ENCODE results near the gene NEGR1. TPM values are rescaled to one million over a fixed set of nuclear protein-coding genes. Genes with fewer than 3 reads are reported as not detected.

The NEGR1 gene
- total RNA-seq, 4 donors from 2014 or later, result 1.6 to 4.7 (median 2.3) TPM

DNA sequence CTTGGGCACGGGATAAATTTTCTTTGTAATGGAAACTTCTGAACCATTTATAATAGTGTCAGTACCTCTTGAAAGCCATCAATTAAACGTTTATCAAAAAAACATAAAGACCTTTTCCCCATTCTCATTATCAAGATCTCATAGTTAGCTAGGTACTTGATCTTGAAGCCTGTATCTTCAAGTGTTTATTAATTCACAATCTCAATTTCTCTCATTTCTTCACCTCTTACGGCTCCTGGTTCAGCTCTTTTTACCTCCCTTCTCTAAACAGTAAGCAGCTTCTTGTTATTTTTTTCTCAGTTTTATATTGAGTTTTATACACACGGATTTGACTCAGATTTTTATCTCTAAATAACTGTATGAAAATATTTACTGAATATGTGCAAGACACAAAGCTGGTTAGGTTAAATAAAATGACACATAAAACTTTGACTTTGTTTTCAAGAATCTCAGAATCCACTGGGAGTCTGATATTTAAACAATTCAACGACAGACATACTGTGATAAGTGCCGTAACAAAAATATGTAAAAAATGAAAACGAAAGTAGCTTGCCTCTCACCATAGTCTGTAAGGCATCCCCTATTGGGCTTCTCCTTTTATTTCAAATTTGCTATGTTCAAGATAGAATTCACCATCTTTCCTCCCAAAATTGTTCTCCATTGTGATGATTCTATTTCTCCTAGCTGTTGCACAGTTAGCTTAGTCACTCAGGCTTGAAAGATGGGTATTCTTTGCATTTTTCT is 789.9 kb downstream of the NEGR1 start:
- H3K4me1 ChIP-seq, result no peaks in the 10 kb centered on the region
- no peak overlapping the region for H3K27ac ChIP-seq
- H3K36me3 ChIP-seq, result no peaks in the 10 kb centered on the region
- no peaks in the 10 kb centered on the region for H3K27me3 ChIP-seq
- no peak overlapping the region for H3K4me3 ChIP-seq
- H3K9me3 ChIP-seq, result no peaks in the 10 kb centered on the region
- TF ChIP-seq, protein P1, sequence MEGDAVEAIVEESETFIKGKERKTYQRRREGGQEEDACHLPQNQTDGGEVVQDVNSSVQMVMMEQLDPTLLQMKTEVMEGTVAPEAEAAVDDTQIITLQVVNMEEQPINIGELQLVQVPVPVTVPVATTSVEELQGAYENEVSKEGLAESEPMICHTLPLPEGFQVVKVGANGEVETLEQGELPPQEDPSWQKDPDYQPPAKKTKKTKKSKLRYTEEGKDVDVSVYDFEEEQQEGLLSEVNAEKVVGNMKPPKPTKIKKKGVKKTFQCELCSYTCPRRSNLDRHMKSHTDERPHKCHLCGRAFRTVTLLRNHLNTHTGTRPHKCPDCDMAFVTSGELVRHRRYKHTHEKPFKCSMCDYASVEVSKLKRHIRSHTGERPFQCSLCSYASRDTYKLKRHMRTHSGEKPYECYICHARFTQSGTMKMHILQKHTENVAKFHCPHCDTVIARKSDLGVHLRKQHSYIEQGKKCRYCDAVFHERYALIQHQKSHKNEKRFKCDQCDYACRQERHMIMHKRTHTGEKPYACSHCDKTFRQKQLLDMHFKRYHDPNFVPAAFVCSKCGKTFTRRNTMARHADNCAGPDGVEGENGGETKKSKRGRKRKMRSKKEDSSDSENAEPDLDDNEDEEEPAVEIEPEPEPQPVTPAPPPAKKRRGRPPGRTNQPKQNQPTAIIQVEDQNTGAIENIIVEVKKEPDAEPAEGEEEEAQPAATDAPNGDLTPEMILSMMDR (IDR thresholded peaks at IDR 0.05), result no peak
- no peak for TF ChIP-seq POLR2A (IDR thresholded peaks at IDR 0.05)
- DNase-seq, result no peak

DNA sequence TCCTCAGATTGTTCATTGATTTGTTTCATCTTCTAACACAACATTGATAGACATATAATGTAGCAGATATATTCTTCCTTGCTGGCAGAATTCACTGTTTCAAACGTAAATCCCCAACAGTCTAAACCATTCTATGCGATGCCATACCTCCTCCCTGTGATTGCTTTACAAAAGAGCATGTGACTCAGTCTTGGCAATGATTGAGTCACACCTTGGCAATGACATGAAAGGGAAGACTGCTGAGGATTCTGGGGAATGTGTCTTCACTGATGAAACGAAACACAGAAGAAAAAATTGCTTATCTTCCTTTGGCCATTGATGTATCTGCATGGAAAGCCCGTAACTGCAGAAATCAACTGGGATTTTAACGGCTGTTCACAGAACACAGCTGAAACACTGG is 791.9 kb downstream of the NEGR1 start:
- Histone ChIP-seq H3K27me3 (no peaks in the 10 kb centered on the region), H3K9me3 (no peaks in the 10 kb centered on the region), H3K4me1 (no peaks in the 10 kb centered on the region), H3K4me3 (no peak overlapping the region), H3K36me3 (no peaks in the 10 kb centered on the region), H3K27ac (no peak overlapping the region)
- TF ChIP-seq, protein P1 (IDR thresholded peaks at IDR 0.05), result no peak
- TF ChIP-seq POLR2A (IDR thresholded peaks at IDR 0.05), result no peak
- no peak for DNase-seq

DNA sequence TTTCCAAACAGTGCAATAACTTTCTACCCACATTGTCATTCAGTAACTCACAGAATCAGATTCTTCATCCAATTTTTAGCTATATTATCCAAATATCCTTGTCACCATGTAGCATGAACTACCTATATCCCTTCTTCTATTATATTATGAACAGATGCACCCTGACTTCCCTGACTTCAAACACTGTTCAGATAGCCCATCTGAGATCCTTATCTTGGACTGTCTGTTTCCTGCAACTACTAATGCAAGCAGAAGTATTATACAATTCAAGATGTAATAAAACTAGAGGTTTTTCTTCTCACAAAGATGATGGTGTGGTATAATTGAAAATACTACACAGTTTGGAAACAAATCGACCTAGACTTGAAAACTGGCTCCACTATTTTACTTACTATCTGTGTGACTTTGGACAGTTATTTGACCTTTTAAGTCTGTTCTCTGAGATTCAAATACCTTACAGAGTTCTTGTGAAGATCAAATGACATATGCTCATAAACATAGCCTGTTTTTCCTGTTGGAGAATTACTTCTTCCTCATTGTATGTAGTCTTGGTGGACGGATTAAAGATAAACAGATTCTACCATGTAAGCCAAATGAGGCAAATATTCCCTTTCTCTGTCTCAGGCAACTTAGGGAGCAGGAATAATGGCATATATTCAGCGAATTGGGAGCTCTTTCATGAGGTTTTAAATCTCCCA is 793.6 kb downstream of the NEGR1 start:
- no peak overlapping the region for H3K4me3 ChIP-seq
- no peak for DNase-seq
- H3K4me1 ChIP-seq, result no peaks in the 10 kb centered on the region
- no peaks in the 10 kb centered on the region for H3K36me3 ChIP-seq
- TF ChIP-seq, protein P1 (IDR thresholded peaks at IDR 0.05), result no peak
- no peak for TF ChIP-seq POLR2A (IDR thresholded peaks at IDR 0.05)
- H3K27me3 ChIP-seq, result no peaks in the 10 kb centered on the region
- no peaks in the 10 kb centered on the region for H3K9me3 ChIP-seq
- no peak overlapping the region for H3K27ac ChIP-seq

DNA sequence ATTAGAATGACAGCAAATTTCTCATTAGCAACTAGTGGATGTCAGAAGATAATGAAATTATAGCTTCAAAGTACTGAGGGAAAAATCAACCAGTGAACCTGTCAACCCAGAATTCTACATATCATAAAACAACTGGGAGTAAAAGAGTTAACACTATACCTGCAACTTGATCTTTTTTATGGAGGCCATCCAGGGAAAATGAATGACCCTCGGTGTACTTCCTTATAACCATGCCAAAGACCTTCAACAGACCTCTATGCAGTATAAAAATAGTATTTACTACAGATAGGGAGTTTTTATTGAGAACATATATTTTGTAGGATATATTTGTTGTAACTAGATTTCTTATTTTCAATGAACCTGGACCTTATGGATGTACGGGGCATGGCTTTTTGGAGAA is 809.0 kb downstream of the NEGR1 start:
- no peak for DNase-seq
- H3K27me3 ChIP-seq, result no peaks in the 10 kb centered on the region
- H3K27ac ChIP-seq, result no peak overlapping the region
- TF ChIP-seq, protein P1 (IDR thresholded peaks at IDR 0.05), result no peak
- no peak for TF ChIP-seq POLR2A (IDR thresholded peaks at IDR 0.05)
- no peaks in the 10 kb centered on the region for H3K4me1 ChIP-seq
- no peaks in the 10 kb centered on the region for H3K9me3 ChIP-seq
- no peak overlapping the region for H3K4me3 ChIP-seq
- no peaks in the 10 kb centered on the region for H3K36me3 ChIP-seq

DNA sequence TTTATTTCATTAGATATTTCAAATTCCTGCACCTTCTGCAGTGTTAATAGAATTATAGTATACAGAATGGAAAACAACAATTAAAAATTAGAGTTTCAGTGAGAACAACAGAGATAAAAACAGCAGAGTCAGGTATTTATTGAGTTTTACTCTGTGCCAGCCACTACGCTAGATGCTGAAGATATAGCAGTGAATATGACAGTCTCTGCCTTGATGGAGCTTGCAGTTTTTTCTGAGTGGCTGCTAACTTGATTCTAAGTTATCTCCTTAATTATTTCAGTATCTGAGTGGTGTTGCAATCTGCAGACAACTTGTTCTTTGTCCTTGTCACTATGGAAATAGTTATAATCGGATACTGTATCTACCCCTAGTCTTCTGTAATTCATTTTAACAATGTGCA is 817.2 kb downstream of the NEGR1 start:
- H3K4me1 ChIP-seq, result no peaks in the 10 kb centered on the region
- H3K27ac ChIP-seq, result no peak overlapping the region
- H3K4me3 ChIP-seq, result no peak overlapping the region
- H3K27me3 ChIP-seq, result no peaks in the 10 kb centered on the region
- no peak for TF ChIP-seq POLR2A (IDR thresholded peaks at IDR 0.05)
- TF ChIP-seq, protein P1 (IDR thresholded peaks at IDR 0.05), result no peak
- H3K36me3 ChIP-seq, result no peaks in the 10 kb centered on the region
- no peaks in the 10 kb centered on the region for H3K9me3 ChIP-seq
- no peak for DNase-seq

Measured in Peyer's patch (tissue), 4 donors.